Activated B cell treated with CpG ODN at 0.5 μM for 24 hours (primary cell): Measurements from ENCODE around the gene TLE5. TPM values are rescaled to one million over a fixed set of nuclear protein-coding genes. Genes with fewer than 3 reads are reported as not detected.

Experiments
- ATAC-seq: fragments of 200-7000 bp; cut with Tn5 transposase; one replicate; pipeline ENCODE4 v1.10.0; 2021; ENCODE audit warnings: low read depth, mild to moderate bottlenecking, moderate library complexity
- CTCF ChIA-PET: fragments of 350-600 bp; sonication (Branson Sonifier 250); formaldehyde crosslinking; loops from one replicate; lab custom pipeline; 2021; ENCODE audit warnings: antibody characterized with exemption; lab: Charles Lee
- POLR2A ChIA-PET: fragments of 350-600 bp; sonication (Branson Sonifier 250); formaldehyde crosslinking; loops from one replicate; lab custom pipeline; 2021; ENCODE audit warnings: antibody characterized with exemption; lab: Charles Lee
- DNase-seq: peaks from one replicate; pipeline ENCODE4 v3.0.0; 2022
- H3K27ac Mint-ChIP-seq: one replicate; pipeline ENCODE4 v1.8.0; 2020; ENCODE audit warnings: mixed read lengths
- H3K27me3 Mint-ChIP-seq: one replicate; pipeline ENCODE4 v1.8.0; 2021; ENCODE audit warnings: mixed read lengths
- H3K36me3 Mint-ChIP-seq: one replicate; pipeline ENCODE4 v1.8.0; 2021; ENCODE audit warnings: low read depth, mixed read lengths
- H3K4me1 Mint-ChIP-seq: one replicate; pipeline ENCODE4 v1.8.0; 2021; ENCODE audit warnings: mixed read lengths
- H3K4me3 Mint-ChIP-seq: one replicate; pipeline ENCODE4 v1.8.0; 2020; ENCODE audit warnings: mild to moderate bottlenecking, mixed read lengths
- H3K9me3 Mint-ChIP-seq: one replicate; pipeline ENCODE4 v1.8.0; 2020; ENCODE audit warnings: mixed read lengths
- intact Hi-C: fragments of 100-400 bp; cut with micrococcal nuclease; formaldehyde crosslinking; loops from one replicate; pipeline ENCODE4 v1.15.1; 2024
- total RNA-seq: library from RNA; stranded (reverse); gene quantifications from 2 replicates; pipeline ENCODE4 v1.2.3, GENCODE V29; 2022
- TF ChIP-seq, protein P1 (sequence below): fragments of 200-600 bp; IDR thresholded peaks from one replicate; pipeline ENCODE4 v1.8.0; 2022; ENCODE audit warnings: antibody characterized with exemption, mild to moderate bottlenecking

The TLE5 gene
- total RNA-seq, 1 donor from 2014 or later = 323 TPM

DNA sequence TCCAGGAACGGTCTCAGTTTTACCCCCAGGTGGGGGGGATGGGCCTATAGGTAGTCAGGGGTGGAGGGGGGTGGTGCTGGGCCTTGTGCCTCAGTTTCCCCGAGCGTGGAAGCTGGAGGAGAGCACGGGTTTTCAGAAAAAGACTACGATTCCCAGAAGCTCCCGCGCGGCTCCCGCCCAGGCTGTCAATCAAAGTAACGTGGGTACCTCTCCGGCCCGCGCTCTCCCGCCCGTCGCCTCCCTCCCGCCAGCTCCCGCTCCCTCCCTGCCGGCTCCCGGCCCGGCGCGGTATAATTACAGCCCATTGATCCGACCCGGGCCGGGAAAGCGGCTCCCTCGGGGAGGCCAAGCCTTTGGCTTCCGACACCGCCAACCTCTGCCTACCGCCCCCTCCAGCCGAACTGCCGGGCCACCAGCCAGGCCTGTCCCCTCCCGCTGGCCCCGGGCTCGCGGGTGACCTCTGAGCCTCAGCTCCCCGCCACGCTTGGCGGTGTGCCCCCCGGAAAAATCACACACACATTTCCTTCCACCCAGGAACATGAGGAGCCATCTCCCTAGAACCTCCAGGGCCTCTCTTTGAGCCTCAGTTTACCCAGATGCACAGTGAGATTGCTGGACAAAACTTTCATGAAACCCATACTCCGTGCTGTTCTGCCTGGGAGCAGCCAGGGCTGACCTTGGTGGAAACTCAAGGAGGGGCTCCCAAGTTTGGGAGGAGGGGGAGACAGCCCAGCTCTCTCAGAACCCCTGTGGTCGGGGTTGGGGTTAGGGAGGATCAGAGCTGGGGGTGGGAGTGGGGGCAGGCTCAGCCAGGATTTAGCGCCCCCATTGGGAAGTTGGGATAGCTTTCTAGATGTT, 25.9 kb downstream of the TLE5 start:
- Mint-ChIP-seq H3K4me1 (peaks cover 17% of the 10 kb centered on the region), H3K9me3 (no peaks in the 10 kb centered on the region), H3K36me3 (no peaks in the 10 kb centered on the region), H3K4me3 (peak overlapping the region; percentile 90), H3K27ac (peak overlapping the region; percentile 88), H3K27me3 (peaks cover 10% of the 10 kb centered on the region)
- ChIA-PET CTCF (interaction anchor here (1.2 to 2.0 kb wide), 4 partner anchors 71 to 84 kb away, joined by 3 to 7 read pairs (median 4); no protein-coding TSS in a partner anchor), POLR2A (interaction anchor here (0.6 to 3.2 kb wide), 26 partner anchors 9 to 1443 kb away, joined by 3 to 28 read pairs (median 4); partner anchors contain the start of genes APBA3, GADD45B, GNA11 and MRPL54)
- intact Hi-C loops = no loop called here
- peak; percentile 50 for ATAC-seq
- TF ChIP-seq, protein P1, sequence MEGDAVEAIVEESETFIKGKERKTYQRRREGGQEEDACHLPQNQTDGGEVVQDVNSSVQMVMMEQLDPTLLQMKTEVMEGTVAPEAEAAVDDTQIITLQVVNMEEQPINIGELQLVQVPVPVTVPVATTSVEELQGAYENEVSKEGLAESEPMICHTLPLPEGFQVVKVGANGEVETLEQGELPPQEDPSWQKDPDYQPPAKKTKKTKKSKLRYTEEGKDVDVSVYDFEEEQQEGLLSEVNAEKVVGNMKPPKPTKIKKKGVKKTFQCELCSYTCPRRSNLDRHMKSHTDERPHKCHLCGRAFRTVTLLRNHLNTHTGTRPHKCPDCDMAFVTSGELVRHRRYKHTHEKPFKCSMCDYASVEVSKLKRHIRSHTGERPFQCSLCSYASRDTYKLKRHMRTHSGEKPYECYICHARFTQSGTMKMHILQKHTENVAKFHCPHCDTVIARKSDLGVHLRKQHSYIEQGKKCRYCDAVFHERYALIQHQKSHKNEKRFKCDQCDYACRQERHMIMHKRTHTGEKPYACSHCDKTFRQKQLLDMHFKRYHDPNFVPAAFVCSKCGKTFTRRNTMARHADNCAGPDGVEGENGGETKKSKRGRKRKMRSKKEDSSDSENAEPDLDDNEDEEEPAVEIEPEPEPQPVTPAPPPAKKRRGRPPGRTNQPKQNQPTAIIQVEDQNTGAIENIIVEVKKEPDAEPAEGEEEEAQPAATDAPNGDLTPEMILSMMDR = no peak
- DNase-seq = peak; percentile 75

DNA sequence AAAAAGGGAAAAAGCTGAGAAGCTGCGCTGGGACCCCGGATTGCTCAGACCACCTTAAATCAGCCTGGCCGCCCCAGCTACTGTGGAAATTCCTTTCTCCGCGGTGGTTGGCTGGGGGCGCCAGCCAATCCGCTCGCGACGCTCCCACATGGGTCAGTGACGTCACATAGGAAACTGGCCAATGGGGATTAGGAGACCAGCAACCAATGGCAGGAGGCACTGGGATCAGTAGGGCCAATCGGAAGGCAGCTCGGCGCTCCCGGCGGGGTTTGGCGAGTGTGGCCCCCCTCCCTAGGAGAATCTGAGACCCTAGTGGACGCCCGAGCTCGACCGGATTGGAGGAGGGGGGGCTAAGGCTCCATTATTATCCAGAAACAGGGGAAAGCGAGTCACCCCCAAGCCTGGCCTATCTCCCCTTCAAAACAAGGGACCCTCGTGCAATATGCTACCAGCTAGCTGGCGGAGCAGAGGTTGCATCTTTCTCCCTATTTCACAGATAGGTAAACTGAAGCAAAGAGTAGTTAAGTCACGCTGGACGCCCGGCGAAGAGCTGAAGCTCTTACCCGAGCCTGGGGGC, 26.7 kb downstream of the TLE5 start:
- Mint-ChIP-seq H3K9me3 (no peaks in the 10 kb centered on the region), H3K36me3 (no peaks in the 10 kb centered on the region), H3K4me1 (peaks cover 17% of the 10 kb centered on the region), H3K27ac (peak overlapping the region; percentile 88), H3K4me3 (peak overlapping the region; percentile 90), H3K27me3 (peaks cover 11% of the 10 kb centered on the region)
- ChIA-PET POLR2A (interaction anchor here (0.6 to 3.2 kb wide), 26 partner anchors 8 to 1442 kb away, joined by 3 to 28 read pairs (median 5); partner anchors contain the start of genes APBA3, GADD45B, GNA11 and MRPL54), CTCF (interaction anchor here (1.2 to 2.0 kb wide), 4 partner anchors 71 to 83 kb away, joined by 3 to 7 read pairs (median 4); no protein-coding TSS in a partner anchor)
- DNase-seq (peak; percentile 82), ATAC-seq (peak; percentile 93)
- intact Hi-C loops = loop anchor here (1.0 to 2.0 kb wide), 3 partner anchors 26 to 85 kb away; partner anchors contain the start of gene TLE6
- TF ChIP-seq, protein P1 = no peak

DNA sequence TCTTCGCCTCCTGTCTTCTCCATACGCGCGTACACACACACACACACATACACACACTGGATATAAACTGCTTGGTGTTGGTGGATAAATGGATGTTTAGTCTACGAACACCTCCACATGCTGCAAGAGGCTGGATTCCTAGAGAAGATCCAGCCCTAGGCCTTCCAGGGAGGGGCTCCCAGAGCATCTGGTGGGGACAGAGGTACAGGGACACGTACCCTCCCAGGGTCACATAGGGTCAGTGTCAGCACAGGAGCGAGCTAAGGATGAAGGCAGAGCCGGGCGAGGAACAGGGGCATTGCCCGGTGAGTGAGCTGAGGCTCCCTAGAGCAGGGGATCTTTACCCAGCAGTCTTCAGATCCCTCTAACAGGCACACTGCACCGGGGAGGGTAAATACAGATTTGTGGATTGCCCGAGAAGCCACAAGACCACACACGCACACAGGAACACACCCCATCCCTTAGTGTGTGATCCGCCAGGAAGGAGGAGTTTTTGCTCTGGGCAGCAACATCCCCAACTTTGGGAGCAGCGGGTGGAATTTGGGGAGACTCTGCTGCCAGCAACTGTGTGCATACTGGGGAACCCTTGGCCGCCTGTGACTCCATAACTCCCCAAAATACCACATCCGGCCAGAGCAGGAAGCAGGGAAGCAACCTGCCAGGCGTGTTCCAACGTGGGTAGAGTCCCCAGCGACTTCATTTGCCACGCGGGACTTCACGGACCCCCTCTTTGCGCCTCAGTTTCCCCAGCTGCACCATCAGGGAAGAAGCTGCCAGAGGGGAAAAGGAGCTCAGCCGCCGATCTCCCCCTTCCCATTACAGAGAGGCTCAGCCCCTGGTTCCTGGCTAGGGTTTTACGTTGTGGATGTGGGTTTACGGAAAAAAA, 27.4 kb downstream of the TLE5 start:
- intact Hi-C loops = loop anchor here (1.0 to 2.0 kb wide), 3 partner anchors 26 to 85 kb away; partner anchors contain the start of gene TLE6
- Mint-ChIP-seq H3K9me3 (no peaks in the 10 kb centered on the region), H3K4me1 (peaks cover 20% of the 10 kb centered on the region), H3K27ac (peak overlapping the region; percentile 88), H3K4me3 (peak overlapping the region; percentile 90), H3K27me3 (peaks cover 15% of the 10 kb centered on the region), H3K36me3 (no peaks in the 10 kb centered on the region)
- ATAC-seq (no peak), DNase-seq (no peak)
- CTCF ChIA-PET = interaction anchor here (1.2 to 1.5 kb wide), 3 partner anchors 70 to 82 kb away, joined by 3 to 4 read pairs (median 3); no protein-coding TSS in a partner anchor
- POLR2A ChIA-PET = interaction anchor here (0.6 to 3.2 kb wide), 20 partner anchors 7 to 1442 kb away, joined by 3 to 28 read pairs (median 5); partner anchors contain the start of genes APBA3, GADD45B, GNA11 and MRPL54
- TF ChIP-seq, protein P1 = no peak

DNA sequence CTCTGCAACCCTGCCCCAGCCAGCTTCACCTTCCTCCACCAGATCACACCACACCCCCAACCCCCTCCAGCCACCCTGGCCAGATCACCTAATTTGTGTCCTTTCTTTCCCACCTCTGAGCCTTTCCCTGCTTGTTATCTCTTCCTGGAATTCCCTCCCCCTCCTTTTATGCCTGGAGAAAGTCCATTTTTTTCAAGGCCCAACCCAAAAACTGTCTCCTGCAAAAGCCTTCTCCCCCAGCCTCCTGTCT, 28.0 kb downstream of the TLE5 start:
- ATAC-seq = no peak
- Mint-ChIP-seq H3K9me3 (no peaks in the 10 kb centered on the region), H3K27ac (no peak overlapping the region), H3K27me3 (peaks cover 18% of the 10 kb centered on the region), H3K4me1 (peaks cover 25% of the 10 kb centered on the region), H3K36me3 (no peaks in the 10 kb centered on the region), H3K4me3 (no peak overlapping the region)
- TF ChIP-seq, protein P1 = no peak
- POLR2A ChIA-PET = interaction anchor here (2.6 kb wide), 1 partner anchor 26 kb away, joined by 28 read pairs; the partner anchor contains the start of gene TLE5
- intact Hi-C loops = loop anchor here (2.0 kb wide), 1 partner anchor 58 kb away; the partner anchor contains the start of gene TLE6
- DNase-seq = no peak
- CTCF ChIA-PET = no interaction called here
